HG03565 (cell line): Measurements from ENCODE around the gene SYNE4.
"Not testable (repeated sequence)": the region's sequence is repeated elsewhere in the genome, so short reads cannot be mapped to it uniquely, and the experiment has no call there.

Source experiments
- ATAC-seq: cut with Tn5 transposase; IDR thresholded peaks from one replicate; pipeline ENCODE4 v1.9.1; 2021; ENCODE audit warnings: mild to moderate bottlenecking, moderate library complexity; ENCODE audit not compliant: unreplicated experiment

Gene SYNE4, protein sequence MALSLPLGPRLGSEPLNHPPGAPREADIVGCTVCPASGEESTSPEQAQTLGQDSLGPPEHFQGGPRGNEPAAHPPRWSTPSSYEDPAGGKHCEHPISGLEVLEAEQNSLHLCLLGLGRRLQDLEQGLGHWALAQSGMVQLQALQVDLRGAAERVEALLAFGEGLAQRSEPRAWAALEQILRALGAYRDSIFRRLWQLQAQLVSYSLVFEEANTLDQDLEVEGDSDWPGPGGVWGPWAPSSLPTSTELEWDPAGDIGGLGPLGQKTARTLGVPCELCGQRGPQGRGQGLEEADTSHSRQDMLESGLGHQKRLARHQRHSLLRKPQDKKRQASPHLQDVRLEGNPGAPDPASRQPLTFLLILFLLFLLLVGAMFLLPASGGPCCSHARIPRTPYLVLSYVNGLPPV

DNA sequence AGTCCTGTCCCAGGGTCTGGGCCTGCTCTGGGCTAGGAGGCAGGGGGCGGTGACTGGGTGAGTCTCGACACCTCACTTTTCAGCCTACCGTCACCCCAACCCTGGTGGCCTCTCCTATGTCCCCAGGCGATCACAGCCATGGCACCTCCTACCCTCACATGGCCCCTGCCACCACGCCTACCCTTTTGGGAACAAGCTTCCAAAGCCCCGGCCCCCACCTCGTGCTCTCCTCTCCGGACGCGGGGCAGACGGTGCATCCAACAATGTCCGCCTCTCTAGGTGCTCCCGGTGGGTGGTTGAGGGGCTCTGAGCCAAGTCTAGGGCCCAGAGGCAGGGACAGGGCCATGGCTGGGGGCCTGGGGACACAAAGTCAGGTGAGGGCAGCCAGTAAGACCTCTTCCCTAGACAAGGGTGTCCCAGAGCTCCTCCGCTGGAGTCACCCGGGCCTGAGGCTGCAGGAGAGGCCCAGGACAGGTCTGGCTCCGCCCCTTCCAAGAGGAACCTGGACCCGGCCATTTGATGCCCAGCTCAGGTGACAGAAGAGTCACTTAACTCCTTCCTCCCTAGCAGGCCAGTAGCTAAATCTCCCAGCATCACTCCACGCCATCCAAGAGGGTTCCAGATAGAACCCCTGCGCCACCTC is at the start of gene SYNE4:
Gene SYNE4, minus strand, starts transcription at position 478 of the 643 bp plus-strand sequence. Its CDS starts 132 bp downstream, at position 346.
- no peak for ATAC-seq

DNA sequence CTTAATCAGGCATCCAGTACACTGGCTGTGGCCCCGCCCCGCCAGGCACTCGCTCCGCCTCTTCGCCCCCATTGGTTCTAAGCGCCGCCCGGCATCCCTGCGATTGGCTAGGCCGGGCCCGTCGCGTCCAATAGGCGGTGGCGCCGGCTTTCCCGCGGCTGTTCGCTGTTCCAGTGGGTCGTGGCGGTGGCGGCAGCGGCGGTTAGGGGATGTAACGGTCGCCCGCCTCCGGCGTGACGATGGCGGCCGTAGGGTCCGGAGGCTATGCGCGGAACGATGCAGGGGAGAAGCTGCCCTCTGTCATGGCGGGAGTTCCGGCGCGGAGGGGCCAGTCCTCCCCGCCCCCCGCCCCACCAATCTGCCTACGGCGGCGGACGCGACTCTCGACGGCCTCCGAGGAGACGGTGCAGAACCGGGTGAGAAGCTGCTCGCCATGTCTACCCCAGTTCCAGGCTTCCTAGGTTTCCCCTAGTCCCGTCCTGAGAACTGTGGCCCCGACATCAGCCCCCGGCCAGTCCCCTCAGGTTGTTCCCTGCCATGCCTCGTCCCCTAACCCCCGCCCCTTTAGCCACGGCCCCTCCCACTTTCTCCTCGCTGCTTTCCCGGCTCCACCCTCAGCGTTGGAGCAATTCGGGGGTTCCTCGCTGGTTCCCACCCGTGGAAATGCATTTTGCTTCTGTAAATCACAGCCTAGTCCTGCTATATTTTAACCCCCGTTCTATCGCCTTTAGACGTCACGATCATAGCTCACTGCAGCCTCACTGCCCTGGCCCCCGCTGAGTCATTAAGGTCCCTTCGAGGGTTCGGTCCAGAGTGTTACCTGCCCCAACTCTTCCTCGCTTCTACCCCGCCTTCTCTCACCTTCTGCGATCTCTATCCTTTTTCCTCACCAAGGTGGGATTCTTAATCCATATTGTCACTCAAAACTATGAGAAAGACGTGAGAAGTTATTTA is 46.4 kb upstream of the SYNE4 start, which contains the start of gene WDR62:
Gene WDR62, plus strand, starts transcription at position 165 of the 954 bp plus-strand sequence. Its CDS starts 75 bp downstream, at position 240.
- peak; percentile 58 for ATAC-seq

DNA sequence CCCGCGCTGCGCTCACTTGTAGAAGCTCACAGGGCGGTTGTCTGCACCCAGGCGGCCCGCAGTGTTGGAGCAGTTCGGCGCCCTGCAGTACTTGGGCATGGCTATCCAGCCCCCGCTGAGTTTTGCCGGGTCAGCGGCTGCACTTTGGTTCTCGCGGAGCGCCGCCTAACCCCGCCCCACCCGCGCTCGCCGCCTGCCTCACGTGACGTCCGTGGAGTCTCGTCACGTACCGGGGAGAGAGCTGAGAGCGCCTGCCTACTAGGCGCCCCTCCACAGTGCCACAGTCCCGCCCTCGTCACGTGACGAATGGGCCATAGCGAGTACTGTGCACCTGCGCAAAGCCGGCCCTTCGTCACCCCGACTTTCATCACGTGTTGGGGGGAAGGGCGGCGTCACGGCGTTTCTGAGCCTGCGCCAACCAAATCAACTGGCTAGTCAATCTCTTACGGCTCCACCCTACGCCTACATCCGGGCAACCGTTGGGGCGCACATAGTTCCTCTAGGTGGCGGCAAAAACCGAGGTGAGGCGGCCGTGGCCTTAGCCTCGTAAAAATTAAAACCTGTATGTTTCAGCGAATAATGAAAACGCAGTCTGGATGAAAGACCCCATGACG is 45.6 kb upstream of the SYNE4 start, which contains the start of gene THAP8:
Gene THAP8, minus strand, starts transcription at position 167 of the 614 bp plus-strand sequence. Its CDS starts 68 bp downstream, at position 99.
- peak; percentile 67 for ATAC-seq

DNA sequence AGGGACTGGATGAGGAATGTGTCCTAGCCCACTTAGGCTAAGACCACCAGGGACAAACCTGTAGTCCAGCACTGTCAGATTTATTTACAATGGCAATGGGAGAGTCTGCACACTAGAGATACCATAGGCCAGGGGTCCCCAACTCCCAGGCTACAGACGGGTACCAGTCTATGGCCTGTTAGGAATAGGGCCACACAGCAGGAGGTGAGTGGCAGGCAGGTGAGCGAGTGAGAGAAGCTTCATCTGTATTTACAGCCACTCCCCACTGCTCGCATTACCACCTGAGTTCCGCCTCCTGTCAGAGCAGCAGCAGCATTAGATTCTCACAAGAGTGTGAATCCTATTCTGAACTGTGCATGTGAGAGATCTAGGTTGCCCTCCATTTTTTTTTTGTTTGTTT is 43.0 kb upstream of the SYNE4 start:
- no peak for ATAC-seq

DNA sequence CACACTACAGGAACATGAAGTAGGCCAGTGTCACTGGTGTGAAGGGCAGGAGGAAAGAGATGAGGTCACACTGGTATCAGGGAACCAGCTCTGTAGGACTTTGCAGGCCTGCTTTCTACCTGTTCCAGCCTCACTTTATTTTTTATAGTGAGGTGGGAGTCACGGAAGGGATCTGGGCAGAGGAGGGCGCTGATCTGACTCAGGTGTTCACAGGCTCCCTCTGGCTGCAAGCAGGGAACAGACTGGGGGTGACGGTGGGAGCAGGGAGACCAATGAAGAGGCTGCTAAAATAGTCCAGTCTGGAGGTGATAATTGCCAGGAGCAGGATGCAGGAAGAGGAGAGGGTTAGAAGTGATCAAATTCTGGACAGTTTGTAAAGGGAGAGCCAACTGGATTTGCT is 42.6 kb upstream of the SYNE4 start:
- no peak for ATAC-seq

DNA sequence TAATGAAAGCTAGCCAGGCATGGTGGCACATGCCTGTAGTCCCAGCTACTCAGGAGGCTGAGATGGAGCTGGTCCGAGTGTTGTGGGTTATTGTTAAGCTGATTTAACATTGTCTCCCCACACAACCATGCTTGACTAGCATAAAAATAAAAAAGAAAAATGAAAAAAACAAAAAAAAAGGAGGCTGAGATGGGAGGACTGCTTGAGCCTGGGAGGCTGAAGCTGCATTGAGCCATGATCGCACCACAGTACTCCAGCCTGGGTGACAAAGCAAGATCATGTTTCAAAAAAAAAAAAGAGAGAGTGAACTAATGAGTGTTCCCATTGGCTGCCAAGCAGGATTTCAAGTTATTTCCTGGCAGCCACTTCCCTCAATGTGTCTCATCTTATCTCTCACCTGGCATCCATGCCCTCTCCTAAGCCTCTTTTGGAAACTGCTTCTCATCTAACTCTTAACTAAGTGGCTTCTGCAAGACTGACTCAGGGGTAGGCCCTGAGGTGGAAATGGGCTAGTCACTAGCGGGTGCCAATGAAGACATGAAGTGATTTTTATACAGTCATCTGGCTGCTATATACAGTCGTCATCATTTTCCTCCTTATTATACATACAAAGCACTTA is 40.6 kb upstream of the SYNE4 start:
- ATAC-seq = no peak

DNA sequence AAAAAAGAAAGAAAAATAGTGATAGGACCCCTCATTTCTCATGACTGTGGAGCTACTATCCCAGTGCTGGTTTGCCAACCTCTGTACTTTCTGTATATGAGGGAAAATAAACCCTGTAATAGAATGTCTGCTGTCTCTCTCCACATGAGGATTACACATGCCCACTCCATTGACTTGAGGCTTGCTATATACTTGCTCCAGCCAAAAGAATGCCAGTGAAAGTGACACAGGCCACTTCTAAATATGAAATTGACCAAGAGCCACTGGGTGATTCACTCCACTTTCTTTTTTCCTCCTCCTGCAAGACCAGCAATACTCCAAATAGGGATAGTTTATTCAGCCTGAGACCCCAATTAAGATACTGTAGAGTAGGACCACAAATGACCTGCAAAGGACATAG is 39.2 kb upstream of the SYNE4 start:
- ATAC-seq = no peak

DNA sequence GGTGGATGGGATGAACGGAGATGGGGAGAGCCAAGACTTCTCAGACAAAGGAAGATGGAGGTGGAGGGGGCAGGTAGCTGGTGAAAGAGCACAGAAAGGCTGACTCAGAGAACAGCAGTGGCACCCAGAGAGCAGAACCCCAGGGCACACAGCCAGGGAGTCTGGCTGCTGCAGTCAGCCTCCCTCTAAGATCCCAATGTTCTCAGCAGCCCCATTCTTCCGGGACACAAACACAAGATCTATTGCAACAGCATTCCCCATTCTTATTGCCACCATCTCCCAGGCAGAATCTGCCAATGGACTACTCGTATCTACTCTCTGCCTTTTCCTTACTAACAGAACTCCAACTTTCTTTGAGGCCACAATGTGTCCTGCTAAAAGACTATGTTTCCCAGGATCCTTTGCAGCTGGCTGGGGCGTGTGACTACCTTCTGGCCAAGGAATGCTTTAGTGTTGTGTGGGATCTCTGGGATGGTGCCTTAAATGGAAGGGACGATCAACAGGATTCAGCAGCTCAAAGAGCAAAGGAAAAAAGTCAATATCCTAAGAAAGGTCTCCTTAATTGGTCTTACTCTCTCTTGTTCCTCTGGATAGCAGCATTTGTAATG is 37.9 kb upstream of the SYNE4 start:
- no peak for ATAC-seq

DNA sequence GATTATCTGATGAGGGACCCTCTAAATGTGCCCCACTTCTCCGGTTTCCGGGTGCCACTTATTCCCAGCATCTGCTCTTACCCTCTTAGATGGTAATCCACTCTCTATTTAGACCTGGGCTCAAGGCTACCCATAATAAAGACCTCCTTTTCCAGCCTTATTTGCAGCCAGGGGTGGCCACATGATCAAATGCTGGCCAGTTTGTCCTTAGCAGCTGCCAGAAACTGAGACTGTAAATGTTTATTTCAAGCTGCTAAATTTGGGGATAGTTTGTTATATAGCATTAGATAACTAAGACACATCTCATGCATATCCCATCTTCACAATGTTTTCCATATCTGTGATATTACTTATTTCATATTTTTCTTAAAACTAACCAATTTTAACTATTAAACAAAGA is 35.3 kb upstream of the SYNE4 start:
- no peak for ATAC-seq

DNA sequence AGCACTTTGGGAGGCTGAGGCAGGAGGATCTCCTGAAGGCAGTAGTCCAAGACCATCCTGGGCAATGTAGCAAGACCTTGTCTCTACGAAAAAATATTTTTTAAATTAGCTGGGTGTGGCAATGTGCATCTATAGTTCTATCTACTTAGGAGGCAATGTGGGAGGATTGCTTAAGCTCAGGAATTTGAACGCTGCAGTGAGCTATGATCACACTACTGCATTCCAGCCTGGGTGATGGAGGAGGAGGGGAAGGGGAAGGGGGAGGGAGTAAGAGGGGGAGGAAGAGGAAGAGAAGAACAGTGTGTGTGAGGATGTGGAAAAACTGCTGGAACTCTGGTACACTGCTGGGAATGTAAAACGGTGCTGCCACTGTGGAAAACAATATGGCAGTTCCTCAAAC is 33.2 kb upstream of the SYNE4 start:
- ATAC-seq = no peak

DNA sequence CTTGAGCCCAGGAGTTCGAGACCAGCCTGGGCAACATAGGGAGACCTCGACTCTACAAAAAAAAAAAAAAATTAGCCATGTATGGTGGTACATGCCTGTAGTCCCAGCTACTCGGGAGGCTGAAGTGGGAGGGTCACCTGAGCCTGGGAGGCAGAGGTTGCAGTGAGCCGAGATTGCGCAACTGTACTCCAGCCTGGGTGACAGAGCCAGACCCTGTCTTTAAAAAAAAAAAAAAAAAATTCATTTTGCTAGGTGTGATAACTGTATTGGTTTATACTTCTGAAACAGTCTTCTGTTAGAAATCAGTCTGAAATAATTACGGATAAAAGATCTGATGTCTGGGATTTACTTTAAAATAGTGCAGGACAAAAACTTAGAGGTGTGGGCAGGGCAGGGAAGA is 32.5 kb upstream of the SYNE4 start:
- not testable (repeated sequence) for ATAC-seq

DNA sequence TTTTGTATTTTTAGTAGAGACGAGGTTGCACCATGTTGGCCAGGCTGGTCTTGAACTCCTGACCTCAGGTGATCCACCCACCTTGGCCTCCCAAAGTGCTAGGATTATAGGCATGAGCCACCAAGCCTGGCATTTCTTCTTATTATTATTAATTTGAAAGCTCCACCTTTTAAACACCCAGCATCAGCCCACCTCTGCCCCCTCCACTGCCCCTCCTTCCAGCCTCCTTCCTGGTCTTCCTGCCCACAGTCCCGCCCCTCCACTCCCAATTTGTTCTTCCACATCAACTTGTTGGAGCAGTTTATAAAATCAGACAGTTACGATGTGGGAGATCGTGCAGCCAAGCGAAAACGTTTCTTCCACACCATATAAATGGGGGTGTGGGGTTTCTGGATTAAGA is 31.9 kb upstream of the SYNE4 start:
- ATAC-seq = no peak

DNA sequence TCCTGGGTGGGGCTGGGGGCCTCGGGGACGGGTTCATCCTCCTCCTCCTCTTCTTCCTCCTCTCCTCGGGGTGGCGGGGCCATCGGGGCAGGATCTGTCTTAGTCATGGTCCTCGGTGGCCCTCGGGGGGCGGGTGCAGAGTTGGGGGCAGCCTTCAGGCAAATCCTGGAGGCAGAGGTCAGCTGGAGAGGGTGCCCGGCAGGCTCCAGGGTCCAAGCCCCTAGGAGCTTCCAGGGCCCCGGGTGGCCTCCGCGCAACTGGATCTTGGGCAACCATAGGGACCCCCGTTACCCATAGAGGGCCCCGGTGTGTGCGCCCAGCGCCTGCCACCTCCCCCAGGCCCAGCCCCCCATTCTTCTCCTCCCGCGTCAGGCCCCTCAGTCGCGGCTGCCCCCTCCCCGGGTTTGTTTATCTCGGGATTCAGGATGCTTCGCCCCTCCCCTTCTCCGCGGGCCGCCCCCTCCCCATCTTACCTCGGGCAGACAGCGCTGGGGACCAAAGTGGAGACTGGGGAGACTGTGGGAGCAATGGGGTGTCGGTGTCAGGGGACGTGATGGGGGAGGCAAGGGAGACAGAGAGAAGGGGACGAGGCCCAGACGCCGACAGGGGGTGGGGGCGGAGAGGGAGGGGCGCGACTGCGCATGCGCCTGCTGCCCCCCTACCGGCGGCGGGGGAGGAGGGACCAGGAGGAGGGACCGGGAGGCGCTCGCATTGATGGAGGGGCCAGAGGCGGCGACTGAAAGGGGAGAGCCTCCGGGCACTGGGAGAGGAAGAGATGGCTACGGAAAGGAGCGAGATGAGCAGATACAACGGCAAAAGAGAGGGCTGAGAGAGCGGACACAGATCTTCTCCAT is 23.9 kb upstream of the SYNE4 start, which contains the start of gene CLIP3:
Gene CLIP3, minus strand, starts transcription at position 623 of the 854 bp plus-strand sequence. Its CDS starts 516 bp downstream, at position 107.
- ATAC-seq = no peak

DNA sequence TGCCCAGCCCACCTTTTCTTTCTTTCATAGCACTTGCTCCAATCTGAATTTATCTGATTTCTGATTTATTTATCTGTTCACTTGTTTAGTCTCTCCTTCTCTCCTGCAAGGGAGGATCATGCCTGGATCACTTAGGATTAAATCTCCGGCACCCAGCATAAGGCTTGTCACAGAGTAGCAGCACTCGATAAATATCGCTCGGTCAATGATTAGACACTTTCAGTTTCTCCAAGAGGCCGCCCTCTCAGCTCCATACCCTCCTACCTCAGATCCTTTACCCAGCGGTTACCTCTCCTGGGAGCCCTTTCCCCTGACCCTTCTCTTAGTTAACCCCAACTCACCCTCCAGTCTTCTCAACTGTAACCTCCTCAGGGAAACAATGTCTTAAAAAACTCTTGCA is 22.7 kb upstream of the SYNE4 start:
- no peak for ATAC-seq

DNA sequence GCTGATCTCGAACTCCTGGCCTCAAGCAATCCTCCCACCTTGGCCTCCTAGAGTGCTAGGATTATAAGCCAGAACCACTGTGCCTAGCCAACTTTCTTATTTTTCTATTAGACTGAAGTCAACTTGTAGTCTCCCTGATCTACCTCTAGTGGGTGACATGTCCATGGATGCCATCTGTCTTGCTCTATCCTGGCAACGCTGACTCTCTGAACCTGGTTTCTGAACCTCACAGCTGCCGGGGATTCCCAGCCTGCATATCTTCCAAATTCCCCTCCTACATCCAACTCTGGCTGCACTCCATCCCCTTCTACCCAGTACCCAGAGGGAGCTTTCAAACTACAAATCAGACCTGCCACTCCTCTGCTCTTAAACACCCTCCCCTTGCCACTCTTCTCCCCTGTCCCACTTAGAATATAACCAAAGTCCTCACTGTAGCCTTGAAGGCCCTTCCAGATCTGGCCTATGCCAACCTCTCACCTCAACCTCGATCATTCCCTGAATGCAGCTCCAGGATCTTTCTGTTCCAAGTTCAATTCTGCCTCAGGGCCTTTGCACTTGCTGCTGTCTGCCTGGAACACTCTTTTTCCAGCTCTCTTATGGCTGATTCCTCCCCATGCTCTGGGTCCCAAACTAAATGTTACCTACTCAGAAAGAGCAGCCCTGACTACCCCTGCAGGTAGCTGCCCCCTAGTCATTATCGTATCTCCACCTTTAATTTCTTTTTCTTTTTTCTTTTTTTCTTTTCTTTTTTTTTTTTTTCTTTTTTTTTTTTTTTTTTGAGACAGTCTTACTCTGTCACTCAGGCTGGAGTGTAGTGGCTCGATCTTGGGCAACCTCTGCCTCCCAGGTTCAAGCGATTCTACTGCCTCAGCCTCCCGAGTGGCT is 21.9 kb upstream of the SYNE4 start:
- no peak for ATAC-seq

DNA sequence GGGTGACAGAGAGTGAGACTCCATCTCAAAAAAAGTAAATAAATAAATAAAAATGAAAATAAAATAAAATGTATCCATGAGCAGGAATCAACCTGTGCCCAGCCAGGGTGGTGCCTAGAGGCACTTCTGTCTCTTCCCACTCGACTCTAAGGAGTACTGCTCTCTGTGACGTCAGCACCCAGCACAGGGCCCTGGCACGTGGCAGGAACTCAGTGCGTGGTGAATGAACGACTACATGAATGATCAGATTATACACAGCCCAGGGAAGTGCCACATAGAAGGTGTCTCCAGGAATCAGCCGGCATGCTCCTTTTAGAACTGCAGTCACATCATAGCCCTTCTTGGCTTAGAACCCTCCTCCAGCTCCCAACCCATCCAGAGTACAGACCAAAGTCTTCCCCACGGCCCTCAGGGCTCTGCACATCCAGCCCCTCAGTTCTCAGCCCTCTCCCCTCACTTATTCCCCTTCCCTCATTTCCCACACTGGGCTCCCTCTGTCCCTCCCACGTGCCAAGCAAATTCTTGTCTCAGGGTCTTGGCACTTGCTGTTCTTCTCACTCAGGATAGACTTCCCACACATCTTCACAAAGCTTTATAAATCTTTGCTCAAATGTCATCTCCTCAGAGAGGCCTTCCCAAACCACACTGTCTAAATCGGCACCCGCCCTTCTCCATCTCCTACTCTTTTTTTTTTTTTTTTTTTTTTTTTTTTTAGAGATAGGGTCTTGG is 19.9 kb upstream of the SYNE4 start:
- ATAC-seq = no peak

DNA sequence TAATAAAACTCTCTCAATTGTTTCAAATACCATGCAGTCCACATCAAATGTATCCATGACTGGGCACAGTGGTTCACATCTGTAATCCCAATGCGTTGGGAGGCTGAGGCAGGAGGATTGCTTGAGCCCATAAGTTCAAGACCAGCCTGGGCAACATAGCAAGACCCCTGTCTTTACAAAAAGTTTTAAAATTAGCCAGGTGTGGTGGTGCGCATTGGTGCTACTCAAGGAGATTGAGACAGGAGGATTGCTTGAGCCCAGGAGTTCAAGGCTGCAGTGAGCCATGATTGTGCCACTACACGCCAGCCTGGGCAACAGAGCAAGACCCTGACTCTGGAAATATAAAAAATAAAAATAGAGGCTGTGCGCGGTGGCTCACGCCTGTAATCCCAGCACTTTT is 19.1 kb upstream of the SYNE4 start:
- no peak for ATAC-seq
